NCI-H510A (cell line): ENCODE measurements around the gene AMOTL2.

Source experiments
- DNase-seq: peaks from one replicate; lab custom pipeline; 2025; lab: John Stamatoyannopoulos, UW

Gene AMOTL2

GRCh38 chr3:134333522-134334181 is 40.6 kb downstream of the AMOTL2 start:
- no peak for DNase-seq

GRCh38 chr3:134332344-134332743 is 41.9 kb downstream of the AMOTL2 start:
- DNase-seq = no peak

- no peak for DNase-seq
Observed at GRCh38 chr3:134331811-134332199, 42.4 kb downstream of the AMOTL2 start.

- DNase-seq = no peak
Observed at GRCh38 chr3:134330883-134331810, 43.1 kb downstream of the AMOTL2 start.

GRCh38 chr3:134328846-134329245 is 45.4 kb downstream of the AMOTL2 start:
- no peak for DNase-seq

GRCh38 chr3:134328147-134328591 is 46.1 kb downstream of the AMOTL2 start:
- DNase-seq = no peak

GRCh38 chr3:134327594-134327975 is 46.7 kb downstream of the AMOTL2 start:
- DNase-seq = no peak

- no peak for DNase-seq
Observed at GRCh38 chr3:134326760-134327593, 47.3 kb downstream of the AMOTL2 start.

- DNase-seq = no peak
Observed at GRCh38 chr3:134326126-134326525, 48.1 kb downstream of the AMOTL2 start.

- no peak for DNase-seq
Observed at GRCh38 chr3:134325706-134326105, 48.5 kb downstream of the AMOTL2 start.

- DNase-seq = no peak
Observed at GRCh38 chr3:134325061-134325705, 49.1 kb downstream of the AMOTL2 start.

GRCh38 chr3:134323966-134324962 is 50.0 kb downstream of the AMOTL2 start:
- DNase-seq = no peak

GRCh38 chr3:134322286-134322685 is 52.0 kb downstream of the AMOTL2 start:
- DNase-seq = no peak

GRCh38 chr3:134320749-134321148 is 53.5 kb downstream of the AMOTL2 start:
- DNase-seq = no peak

GRCh38 chr3:134319931-134320330 is 54.3 kb downstream of the AMOTL2 start:
- no peak for DNase-seq

GRCh38 chr3:134318166-134318565 is 56.1 kb downstream of the AMOTL2 start:
- no peak for DNase-seq

- DNase-seq = no peak
Observed at GRCh38 chr3:134317106-134317947, 56.9 kb downstream of the AMOTL2 start.

GRCh38 chr3:134315286-134316106 is 58.8 kb downstream of the AMOTL2 start:
- DNase-seq = no peak
